Fibroblast of skin of abdomen (primary cell): Measurements from ENCODE around the gene CPSF3.
A peak's percentile ranks its signal among the peaks of the same experiment; 100 is the strongest.

Experiments used
- DNase-seq: peaks from one replicate; pipeline ENCODE4 v3.0.0-alpha.2; 2013

The CPSF3 gene

DNA sequence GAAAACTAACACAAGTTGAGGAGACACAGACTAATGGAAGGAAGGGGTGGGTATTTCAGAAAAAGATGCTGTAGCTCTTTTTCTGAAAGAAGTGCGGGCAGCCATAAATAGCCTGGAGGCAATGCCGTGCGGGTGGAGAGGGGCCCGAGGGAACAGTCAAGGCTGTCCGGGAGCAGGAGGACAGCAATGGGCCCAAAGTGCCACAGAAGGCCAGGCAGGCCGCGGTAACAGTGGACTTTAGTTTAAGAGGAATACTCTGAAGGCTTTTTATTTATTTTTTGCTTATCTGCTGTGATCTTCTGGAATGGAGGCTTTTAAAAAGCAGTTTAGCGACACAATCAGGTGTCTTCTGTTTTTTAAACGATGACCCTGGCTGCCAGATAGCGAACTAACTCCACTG is 3.0 kb upstream of the CPSF3 start:
- no peak for DNase-seq

DNA sequence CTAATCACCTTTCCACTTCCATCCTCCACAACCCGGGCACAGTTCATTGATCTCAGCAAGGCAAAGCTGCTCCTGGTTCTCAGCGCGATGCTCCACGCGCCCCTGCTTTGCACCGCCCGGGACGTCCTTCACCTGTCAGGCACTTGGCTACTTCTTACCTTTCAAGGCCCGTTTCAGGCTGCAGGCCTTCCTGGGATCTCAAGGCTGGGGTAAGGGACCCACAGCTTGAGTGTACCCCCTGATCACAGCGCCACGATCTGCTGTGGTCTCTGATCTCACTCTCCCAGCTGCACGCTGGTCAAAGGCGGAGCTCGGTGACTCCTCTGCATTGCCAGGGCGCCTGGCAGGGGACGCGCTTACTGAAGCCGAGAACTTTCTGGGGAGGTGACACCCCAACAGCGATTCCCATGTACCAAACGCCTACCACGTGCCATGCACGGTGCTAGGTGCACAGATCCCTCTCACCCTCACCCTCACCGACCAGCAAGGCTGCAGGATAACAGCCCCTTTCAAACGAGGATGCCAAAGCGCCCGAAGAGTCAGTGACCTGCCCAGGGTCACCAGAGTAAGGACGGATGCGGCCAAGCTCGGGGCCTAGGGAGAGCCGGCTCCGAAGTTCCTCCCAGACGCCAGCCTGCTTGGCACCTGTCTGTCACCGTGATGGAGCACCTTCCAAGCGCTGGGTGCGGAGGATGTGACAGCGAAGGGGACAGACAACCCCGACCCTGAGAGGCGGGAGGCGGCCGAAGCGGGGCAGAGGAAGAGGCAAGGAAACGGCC is 944 bp upstream of the CPSF3 start:
- DNase-seq, result peak; percentile 24

DNA sequence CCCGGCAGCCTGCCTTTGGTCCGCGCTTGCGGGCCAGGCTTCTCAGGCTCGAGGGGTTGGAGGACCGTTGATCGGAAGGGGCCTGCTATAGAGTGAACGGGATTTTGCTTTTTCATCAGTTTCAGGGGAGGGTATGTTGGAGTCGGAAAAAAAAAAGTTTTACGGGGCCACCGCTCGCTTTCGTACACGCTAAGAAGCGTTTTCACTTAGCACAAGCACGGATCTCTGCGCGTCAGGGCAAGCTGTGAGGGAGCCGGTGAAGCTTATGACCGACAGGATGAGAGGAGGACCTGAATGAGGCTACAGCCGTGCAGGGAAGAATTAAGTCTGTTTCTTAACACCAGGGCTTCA is 443 bp downstream of the CPSF3 start:
- no peak for DNase-seq

- DNase-seq, result no peak
These were observed 1.2 kb downstream of the CPSF3 start for GRCh38 chr2:9424447-9425164.

DNA sequence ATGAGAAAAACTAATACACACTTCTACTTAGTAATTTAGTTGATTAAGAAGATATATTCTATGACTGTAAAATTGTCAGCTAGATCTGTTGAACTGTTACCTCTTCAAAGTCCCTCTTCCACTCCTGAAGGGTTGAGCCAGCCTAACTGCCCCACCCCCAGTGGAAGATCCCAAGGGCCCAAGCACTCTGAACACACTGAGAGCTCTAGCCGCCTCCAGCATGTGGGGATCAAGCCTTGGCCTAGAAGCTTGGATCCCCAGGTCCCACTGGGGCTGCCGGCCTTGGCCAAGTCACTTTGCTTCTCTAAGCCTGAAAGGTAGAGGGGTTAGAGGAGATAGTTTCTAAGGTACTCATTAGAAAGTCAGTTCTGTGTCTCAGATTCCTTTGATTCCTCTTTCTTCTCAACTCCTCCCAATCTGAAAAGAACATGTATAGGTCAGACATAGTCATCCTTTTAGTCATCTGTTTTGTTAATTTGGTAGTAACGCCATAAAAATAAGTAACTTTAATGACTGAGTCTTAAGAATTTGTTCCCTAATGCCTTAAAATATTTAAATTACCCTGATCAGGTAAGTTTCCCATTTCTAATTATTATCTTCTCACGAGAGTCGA is 5.6 kb downstream of the CPSF3 start:
- DNase-seq, result peak; percentile 27

DNA sequence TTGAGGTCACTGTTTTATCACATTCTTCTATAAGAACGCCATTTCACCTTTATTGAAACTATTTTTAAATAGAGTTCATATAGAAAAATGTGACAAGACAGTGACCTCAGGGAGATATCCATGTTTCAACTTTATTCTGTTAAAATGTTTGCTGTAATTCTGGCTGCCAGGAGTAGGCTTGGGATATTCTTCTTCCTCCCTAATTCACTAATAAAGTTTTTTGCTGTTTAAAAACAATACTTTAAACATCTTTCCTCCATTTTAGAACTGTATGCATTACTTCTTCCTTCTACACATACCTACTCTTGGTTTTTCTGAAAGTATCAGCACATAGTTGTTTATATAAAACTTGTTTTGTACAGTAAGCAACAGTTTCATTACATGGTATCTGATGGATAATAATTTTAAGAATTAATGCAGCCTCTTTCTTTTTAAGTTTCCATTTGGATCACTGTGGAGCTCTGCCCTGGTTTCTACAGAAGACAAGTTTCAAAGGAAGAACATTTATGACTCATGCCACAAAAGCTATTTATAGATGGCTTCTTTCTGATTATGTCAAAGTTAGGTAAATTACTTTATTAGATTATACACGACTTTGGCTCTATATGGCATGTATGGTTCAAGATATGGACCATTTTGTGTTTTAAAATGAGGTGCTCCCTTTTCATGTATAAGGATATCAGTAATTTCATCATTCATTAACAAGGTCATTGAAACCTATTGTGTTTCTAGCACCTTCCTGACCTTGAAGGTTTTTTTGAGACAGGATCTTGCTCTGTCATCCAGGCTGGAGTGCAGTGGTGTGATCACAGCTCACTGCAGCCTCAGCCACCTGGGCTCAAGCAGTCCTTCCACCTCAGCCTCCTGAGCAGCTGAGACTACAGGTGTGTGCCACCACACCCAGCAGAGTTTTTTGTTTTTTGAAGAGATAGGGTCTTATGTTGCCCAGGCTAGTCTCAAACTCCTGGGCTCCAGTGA is 7.2 kb downstream of the CPSF3 start:
- no peak for DNase-seq

GRCh38 chr2:9434489-9434888 is 11.0 kb downstream of the CPSF3 start:
- no peak for DNase-seq

GRCh38 chr2:9439536-9439935 is 16.1 kb downstream of the CPSF3 start:
- peak; percentile 19 for DNase-seq

- DNase-seq, result peak; percentile 61
These were observed 16.7 kb downstream of the CPSF3 start for GRCh38 chr2:9440058-9440727.

DNA sequence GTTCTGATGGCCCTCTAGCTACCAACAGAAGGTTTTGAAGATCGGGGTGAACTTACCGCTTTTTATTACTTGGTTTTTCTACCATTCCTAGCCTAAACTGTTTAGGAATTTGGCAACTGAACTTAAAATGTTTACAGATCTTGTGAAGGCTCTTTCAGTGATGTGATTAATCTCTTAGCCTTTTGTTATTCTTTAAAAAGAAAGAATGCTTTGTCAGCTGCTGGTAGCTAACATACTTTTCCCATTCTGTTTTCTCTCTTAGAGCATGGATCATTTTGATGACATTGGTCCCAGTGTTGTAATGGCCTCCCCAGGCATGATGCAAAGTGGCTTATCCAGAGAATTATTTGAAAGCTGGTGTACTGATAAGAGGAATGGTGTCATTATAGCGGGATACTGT is 18.1 kb downstream of the CPSF3 start:
- no peak for DNase-seq

DNA sequence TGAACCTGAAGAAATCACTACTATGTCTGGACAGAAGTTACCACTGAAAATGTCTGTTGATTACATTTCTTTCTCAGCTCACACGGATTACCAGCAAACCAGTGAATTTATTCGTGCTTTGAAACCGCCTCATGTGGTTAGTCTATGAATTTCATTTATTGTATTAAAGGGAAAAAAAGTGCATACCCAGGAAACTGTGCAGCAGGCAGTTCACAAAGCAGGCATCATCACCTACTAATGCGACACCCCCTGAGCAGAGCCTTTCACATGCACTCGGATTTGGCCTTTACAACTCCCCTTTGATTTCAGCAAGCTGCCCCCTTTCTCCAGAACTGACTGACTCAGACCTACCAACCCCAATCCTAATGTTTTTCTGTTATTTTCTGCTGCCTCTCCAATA is 20.1 kb downstream of the CPSF3 start:
- DNase-seq, result no peak

DNA sequence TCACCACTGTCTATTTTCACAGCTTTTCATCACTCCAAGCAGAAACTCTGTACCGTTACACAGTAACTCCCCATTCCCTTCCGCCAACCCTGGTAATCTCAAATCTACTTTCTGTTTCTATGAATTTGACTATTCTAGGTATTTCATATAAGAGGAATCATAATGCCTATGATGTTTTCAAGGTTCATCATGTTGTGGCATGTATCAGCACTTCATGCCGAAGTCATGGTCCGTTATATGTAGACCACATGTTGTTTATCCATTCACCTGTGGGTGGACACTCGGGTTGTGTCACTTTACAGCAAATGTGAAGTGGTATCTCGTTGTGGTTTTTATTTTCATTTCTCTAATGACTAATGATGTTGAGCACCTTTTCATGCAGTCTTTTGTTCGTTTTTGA is 21.6 kb downstream of the CPSF3 start:
- DNase-seq, result no peak

- DNase-seq, result no peak
These were observed 27.8 kb downstream of the CPSF3 start for GRCh38 chr2:9451231-9451630.

GRCh38 chr2:9460441-9461017 is 37.1 kb downstream of the CPSF3 start:
- DNase-seq, result no peak

GRCh38 chr2:9461079-9461478 is 37.6 kb downstream of the CPSF3 start:
- peak; percentile 25 for DNase-seq

GRCh38 chr2:9462313-9462712 is 38.9 kb downstream of the CPSF3 start:
- no peak for DNase-seq

GRCh38 chr2:9462886-9463697 is 39.6 kb downstream of the CPSF3 start:
- no peak for DNase-seq

GRCh38 chr2:9463698-9464034 is 40.2 kb downstream of the CPSF3 start:
- DNase-seq, result peak; percentile 10

DNA sequence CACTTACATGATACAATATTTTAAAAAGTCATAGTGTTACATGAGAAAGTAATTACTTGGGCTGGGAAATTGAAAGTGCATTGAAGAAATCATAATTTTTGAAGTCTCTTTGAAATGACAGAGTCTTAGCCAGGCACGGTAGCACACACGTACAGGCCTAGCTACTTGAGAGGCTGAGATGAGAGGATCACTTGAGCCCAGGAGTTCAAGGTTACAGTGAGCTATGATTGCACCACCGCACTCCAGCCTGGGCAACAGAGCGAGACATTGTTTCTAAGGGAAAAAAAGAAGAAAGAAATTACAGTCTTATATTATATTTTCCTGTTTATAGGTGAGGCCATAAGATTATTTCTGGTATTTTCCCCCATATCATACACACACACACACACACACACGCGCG is 41.7 kb downstream of the CPSF3 start:
- DNase-seq, result no peak

DNA sequence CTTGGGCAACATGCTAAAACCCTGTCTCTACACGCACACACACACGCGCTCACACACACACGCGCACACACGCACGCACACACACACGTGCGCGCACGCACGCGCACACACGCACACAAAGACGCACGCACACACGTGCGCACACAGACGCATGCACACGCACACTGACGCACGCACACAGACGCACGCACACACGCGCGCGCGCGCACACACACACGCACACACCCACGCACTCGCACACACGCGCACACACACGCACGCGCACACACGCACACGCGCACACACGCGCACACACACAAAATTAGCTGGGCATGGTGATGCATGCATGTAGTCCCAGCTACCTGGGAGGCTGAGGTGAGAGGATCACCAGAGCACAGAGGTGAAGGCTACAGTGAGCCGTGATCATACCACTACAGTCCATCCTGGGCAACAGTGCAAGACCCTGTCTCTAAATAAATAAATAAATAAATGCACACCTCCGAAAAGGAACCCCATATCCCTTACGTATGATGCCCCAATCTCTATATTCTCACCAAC is 42.8 kb downstream of the CPSF3 start:
- DNase-seq, result no peak

DNA sequence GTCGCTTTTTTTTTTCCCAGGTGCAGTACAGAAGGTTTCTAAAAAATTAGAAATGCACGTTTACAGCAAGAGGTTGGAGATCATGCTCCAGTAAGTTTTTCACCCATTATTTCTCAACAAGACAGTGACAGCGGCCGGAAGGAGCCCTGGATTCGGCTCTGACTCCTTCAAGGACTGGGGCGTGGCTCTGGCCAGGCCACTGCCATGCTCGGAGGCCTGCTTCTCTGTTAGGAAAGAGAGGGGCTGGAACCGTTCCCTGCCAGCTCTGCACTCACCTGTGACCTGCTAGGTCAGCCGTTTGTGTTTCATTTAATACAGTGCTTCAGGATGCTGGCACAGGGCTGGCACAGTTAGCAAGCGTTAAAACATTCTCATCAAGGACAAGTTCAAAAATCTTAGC is 44.2 kb downstream of the CPSF3 start:
- no peak for DNase-seq
